Measurements from ENCODE around the gene HECA. TPM values are rescaled to one million over a fixed set of nuclear protein-coding genes. Genes with fewer than 3 reads are reported as not detected.

The HECA gene
- total and polyA plus RNA-seq, 2 of the 8 experiments (the other 6 are each of a cell fraction or from before 2014, with no cell fraction given) = 2.4 to 9.2 TPM

- no peaks in the 10 kb centered on the region for H3K79me1 ChIP-seq (ENCODE audit: low read depth, low read length)
- POLR2A ChIA-PET (ENCODE audit: partially characterized antibody) = interaction anchor here (1.1 kb wide), 1 partner anchor 78 kb away, joined by 3 read pairs; the partner anchor contains the start of gene ABRACL
- H3K36me3 ChIP-seq (ENCODE audit: control insufficient read depth in 2 of 4, insufficient read depth in 4 of 4, low read length in 3 of 4) = no peaks in the 10 kb centered on the region
- no peak overlapping the region for H3K14ac ChIP-seq (ENCODE audit: insufficient read length)
- no peak overlapping the region for H4K8ac ChIP-seq (ENCODE audit: extremely low read depth, insufficient read depth, low read length)
- no peaks in the 10 kb centered on the region for H3K23me2 ChIP-seq (ENCODE audit: low read depth, low read length)
- no peak overlapping the region for H3K27ac ChIP-seq (ENCODE audit: low read depth, low read length)
- no peak overlapping the region for H2BK20ac ChIP-seq (ENCODE audit: low read length)
- no peaks in the 10 kb centered on the region for H3K27me3 ChIP-seq (replicated peaks in 1 of 4; ENCODE audit: control insufficient read depth in 3 of 4, extremely low read depth in 1 of 4, insufficient read depth in 3 of 4, low read length in 3 of 4)
- H2BK120ac ChIP-seq (replicated peaks; ENCODE audit: low read depth, low read length) = no peak overlapping the region
- no peak overlapping the region for H3K56ac ChIP-seq (replicated peaks; ENCODE audit: insufficient read length, low read depth, low read length)
- no peak overlapping the region for H3K18ac ChIP-seq (ENCODE audit: extremely low read depth, low read length)
- H3K9ac ChIP-seq (replicated peaks in 1 of 4; ENCODE audit: extremely low read depth in 1 of 4, low read depth in 3 of 4, low read length in 3 of 4) = no peak overlapping the region
- H4K91ac ChIP-seq (replicated peaks; ENCODE audit: insufficient read length, low read length) = no peak overlapping the region
- no peak overlapping the region for H3K4ac ChIP-seq (replicated peaks; ENCODE audit: insufficient read length, low read depth, low read length)
- no peaks in the 10 kb centered on the region for H4K20me1 ChIP-seq (replicated peaks in 1 of 2; ENCODE audit: control insufficient read depth in 1 of 2, insufficient read depth in 2 of 2, low read length in 2 of 2)
- DNase-seq (ENCODE audit: low read depth in 1 of 2, low spot score in 2 of 2) = no peak
- H3K4me2 ChIP-seq (ENCODE audit: insufficient read depth in 1 of 2, low read depth in 2 of 2, low read length in 2 of 2) = no peak overlapping the region
- H3K4me1 ChIP-seq (replicated peaks in 1 of 4; ENCODE audit: control insufficient read depth in 3 of 4, insufficient read depth in 4 of 4, low read length in 3 of 4) = peaks cover 0 to 2% (median 0%) of the 10 kb centered on the region in 4 experiments; a peak in 1 of 7 replicates
- no peak overlapping the region for H2BK12ac ChIP-seq (ENCODE audit: low read depth, low read length)
- no peak overlapping the region for H3K4me3 ChIP-seq (ENCODE audit: extremely low read depth in 1 of 4, insufficient read depth in 2 of 4, low read depth in 3 of 4, low read length in 4 of 4)
- H2AK5ac ChIP-seq (ENCODE audit: low read depth, low read length) = no peak overlapping the region
- CTCF ChIA-PET (ENCODE audit: partially characterized antibody) = interaction anchor here (0.7 to 1.4 kb wide), 6 partner anchors 12 to 886 kb away, joined by 3 to 5 read pairs (median 4); no protein-coding TSS in a partner anchor
- no peak for TF ChIP-seq BRCA1 (IDR thresholded peaks at IDR 0.05; ENCODE audit: low read depth, low read length)
- no peak for TF ChIP-seq SIRT6 (IDR thresholded peaks at IDR 0.05; ENCODE audit: low read length)
- TF ChIP-seq FOSL1 (IDR thresholded peaks at IDR 0.05; ENCODE audit: insufficient read depth, low read depth, low read length) = no peak
- TF ChIP-seq KDM1A (IDR thresholded peaks at IDR 0.05; ENCODE audit: borderline replicate concordance, low read length) = no peak
- TF ChIP-seq SP4 (IDR thresholded peaks at IDR 0.05; ENCODE audit: low read length) = no peak
- no peak for TF ChIP-seq GABPA (IDR thresholded peaks at IDR 0.05; ENCODE audit: borderline replicate concordance, insufficient read depth, low read length)
- no peak for TF ChIP-seq CHD2 (IDR thresholded peaks at IDR 0.05; ENCODE audit: low read length)
- WGBS, 2 experiments (ENCODE audit: extremely low coverage in 1 of 2, insufficient coverage in 1 of 2, insufficient read length in 1 of 2, insufficient replicate concordance in 2 of 2, low coverage in 1 of 2, low lambda C conversion rate in 2 of 2, missing lambda C conversion rate in 1 of 2) = 86% methylated on average over 6 of the region's 6 CpGs; no CpG with 5 or more reads in 1 of the 2 experiments
- no peaks in the 10 kb centered on the region for H3K79me2 ChIP-seq (ENCODE audit: control insufficient read depth in 1 of 2, insufficient read depth in 2 of 2, low read length in 2 of 2)
- no peak overlapping the region for H3K23ac ChIP-seq (ENCODE audit: insufficient read length)
- no peak for FAIRE-seq
- H2BK5ac ChIP-seq (ENCODE audit: low read depth, low read length) = no peak overlapping the region
- H2BK15ac ChIP-seq (ENCODE audit: low read length) = no peak overlapping the region
- H3K9me3 ChIP-seq (ENCODE audit: insufficient read depth in 2 of 2, low read depth in 1 of 2, low read length in 1 of 2) = no peaks in the 10 kb centered on the region
- H2AFZ ChIP-seq (ENCODE audit: low read length) = no peak overlapping the region
- H4K5ac ChIP-seq (ENCODE audit: insufficient read length, low read depth, low read length) = no peak overlapping the region
Observed at GRCh38 chr6:139107051-139107450, 27.8 kb upstream of the HECA start.
